Fibroblast of lung (primary cell): ENCODE data around the gene PSTPIP2. TPM values are rescaled to one million over a fixed set of nuclear protein-coding genes. Genes with fewer than 3 reads are reported as not detected.
"Not testable (repeated sequence)": the region's sequence is repeated elsewhere in the genome, so short reads cannot be mapped to it uniquely, and the experiment has no call there.

Source experiments
- DNase-seq, 2 donors: peaks; one replicate each; pipeline versions ENCODE4 v3.0.0 to v3.0.0-alpha.2; 2010; ENCODE audit warnings: low read depth in 2 of 2
- H2AFZ ChIP-seq: 2 replicates; pipeline ENCODE4 v1.5.1; 2012; ENCODE audit warnings: low read length, control low read depth, inconsistent platforms
- H3K27ac ChIP-seq: 2 replicates; pipeline ENCODE4 v1.5.1; 2011; ENCODE audit warnings: low read length, control low read depth; ENCODE audit not compliant: insufficient read depth
- H3K27me3 ChIP-seq: 2 replicates; pipeline ENCODE4 v1.5.1; 2011; ENCODE audit warnings: mild to moderate bottlenecking, low read length; ENCODE audit not compliant: control insufficient read depth, insufficient read depth
- H3K36me3 ChIP-seq: 2 replicates; pipeline ENCODE4 v1.5.1; 2011; ENCODE audit warnings: low read length; ENCODE audit not compliant: control insufficient read depth, insufficient read depth
- H3K4me1 ChIP-seq: 2 replicates; pipeline ENCODE4 v1.5.1; 2011; ENCODE audit warnings: low read length; ENCODE audit not compliant: control insufficient read depth, insufficient read depth; ENCODE audit errors: extremely low read depth
- H3K4me2 ChIP-seq: 2 replicates; pipeline ENCODE4 v1.5.1; 2011; ENCODE audit warnings: low read length, control low read depth; ENCODE audit not compliant: insufficient read depth; ENCODE audit errors: extremely low read depth
- H3K4me3 ChIP-seq, 4 experiments: fragments of 200-600 bp in 1 of 4; sonication (generic) in 1 of 4; replicated peaks in 1 of 4; 2 replicates each; pipeline ENCODE4 v1.5.1; 2011 to 2016; ENCODE audit warnings: low read length in 4 of 4, low read depth in 3 of 4, mild to moderate bottlenecking in 3 of 4, control low read depth in 2 of 4, inconsistent platforms in 1 of 4, mixed read lengths in 1 of 4; ENCODE audit not compliant: insufficient read depth in 1 of 4; ENCODE audit errors: control extremely low read depth in 1 of 4
- H3K79me2 ChIP-seq: 2 replicates; pipeline ENCODE4 v1.5.1; 2012; ENCODE audit warnings: mild to moderate bottlenecking, low read length, inconsistent platforms; ENCODE audit not compliant: control insufficient read depth, insufficient read depth
- H3K9ac ChIP-seq: 2 replicates; pipeline ENCODE4 v1.5.1; 2011; ENCODE audit warnings: mild to moderate bottlenecking, low read length, control low read depth; ENCODE audit not compliant: insufficient read depth
- H3K9me3 ChIP-seq: 2 replicates; pipeline ENCODE4 v1.5.1; 2012; ENCODE audit warnings: low read depth, low read length; ENCODE audit not compliant: control insufficient read depth, insufficient read depth
- H4K20me1 ChIP-seq: 2 replicates; pipeline ENCODE4 v1.5.1; 2011; ENCODE audit warnings: low read length; ENCODE audit not compliant: control insufficient read depth, insufficient read depth; ENCODE audit errors: extremely low read depth
- EZH2 ChIP-seq: IDR thresholded peaks from 2 replicates; pipeline ENCODE4 v1.5.1; 2012; ENCODE audit warnings: low read length, control low read depth, mild to moderate bottlenecking; ENCODE audit errors: missing control alignments
- polyA plus RNA-seq, 2 donors: library from polyadenylated mRNA; depleted of rRNA in 1 of 2; stranded (reverse) in 1 of 2; unstranded in 1 of 2; fragments of >200 nt; gene quantifications; 2 replicates each; pipeline ENCODE4 v1.2.1, GENCODE V29; 2011 to 2012; ENCODE audit warnings: missing spikeins in 1 of 2
- total RNA-seq: library from RNA; depleted of rRNA; stranded (reverse); fragments of >200 nt; gene quantifications from 2 replicates; pipeline ENCODE4 v1.2.1, GENCODE V29; 2014
- TF ChIP-seq, protein P1 (sequence below), 2 donors: IDR thresholded peaks in 1 of 2; conservative IDR thresholded peaks in 1 of 2; 1 replicate in 1 of 2; 2 replicates in 1 of 2; pipeline ENCODE4 v1.5.1; 2011 to 2012; ENCODE audit warnings: low read length in 2 of 2, control low read depth in 1 of 2, inconsistent platforms in 1 of 2, low read depth in 1 of 2, mild to moderate bottlenecking in 1 of 2

Gene PSTPIP2
- total and polyA plus RNA-seq, 2 donors (not counting 1 experiment from before 2014, with no cell fraction given): 13.4 to 18.4 TPM

DNA sequence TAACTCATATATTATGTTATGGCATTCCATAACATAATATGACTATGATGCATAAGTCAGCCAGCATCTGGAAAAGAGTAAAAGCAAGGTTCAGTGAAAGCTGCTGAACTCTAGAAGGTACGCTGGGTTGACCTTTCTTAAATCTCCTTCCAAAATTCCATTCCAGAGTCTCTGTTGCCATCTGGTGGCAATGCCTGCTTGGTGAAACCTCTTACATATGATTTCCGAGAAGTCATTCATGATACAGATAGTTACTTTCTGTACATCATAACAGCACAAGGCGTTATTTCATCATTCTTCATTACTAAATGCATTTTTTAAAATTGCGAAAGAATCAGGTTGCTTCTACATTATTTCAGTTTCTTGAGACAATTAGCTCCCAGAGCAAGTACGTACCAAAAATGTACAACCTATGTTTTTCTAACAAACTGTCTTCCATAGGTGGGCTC, 97.9 kb downstream of the PSTPIP2 start:
- H3K4me3 ChIP-seq: no peak overlapping the region
- H3K4me2 ChIP-seq: peak overlapping the region; percentile 62
- no peak overlapping the region for H3K9ac ChIP-seq
- no peaks in the 10 kb centered on the region for H3K36me3 ChIP-seq
- H2AFZ ChIP-seq: no peak overlapping the region
- DNase-seq: peak; percentile 73 to 92
- no peaks in the 10 kb centered on the region for H3K79me2 ChIP-seq
- H3K9me3 ChIP-seq: no peaks in the 10 kb centered on the region
- H3K27me3 ChIP-seq: no peaks in the 10 kb centered on the region
- H3K4me1 ChIP-seq: peaks cover 2% of the 10 kb centered on the region
- TF ChIP-seq, protein P1, sequence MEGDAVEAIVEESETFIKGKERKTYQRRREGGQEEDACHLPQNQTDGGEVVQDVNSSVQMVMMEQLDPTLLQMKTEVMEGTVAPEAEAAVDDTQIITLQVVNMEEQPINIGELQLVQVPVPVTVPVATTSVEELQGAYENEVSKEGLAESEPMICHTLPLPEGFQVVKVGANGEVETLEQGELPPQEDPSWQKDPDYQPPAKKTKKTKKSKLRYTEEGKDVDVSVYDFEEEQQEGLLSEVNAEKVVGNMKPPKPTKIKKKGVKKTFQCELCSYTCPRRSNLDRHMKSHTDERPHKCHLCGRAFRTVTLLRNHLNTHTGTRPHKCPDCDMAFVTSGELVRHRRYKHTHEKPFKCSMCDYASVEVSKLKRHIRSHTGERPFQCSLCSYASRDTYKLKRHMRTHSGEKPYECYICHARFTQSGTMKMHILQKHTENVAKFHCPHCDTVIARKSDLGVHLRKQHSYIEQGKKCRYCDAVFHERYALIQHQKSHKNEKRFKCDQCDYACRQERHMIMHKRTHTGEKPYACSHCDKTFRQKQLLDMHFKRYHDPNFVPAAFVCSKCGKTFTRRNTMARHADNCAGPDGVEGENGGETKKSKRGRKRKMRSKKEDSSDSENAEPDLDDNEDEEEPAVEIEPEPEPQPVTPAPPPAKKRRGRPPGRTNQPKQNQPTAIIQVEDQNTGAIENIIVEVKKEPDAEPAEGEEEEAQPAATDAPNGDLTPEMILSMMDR (conservative IDR thresholded peaks at IDR 0.05 in 1 of 2, IDR thresholded peaks at IDR 0.05 in 1 of 2; ENCODE audit: low read depth in 1 of 2, low read length in 2 of 2): peak; percentile 81 to 87
- no peak for TF ChIP-seq EZH2
- no peak overlapping the region for H3K27ac ChIP-seq
- no peaks in the 10 kb centered on the region for H4K20me1 ChIP-seq

DNA sequence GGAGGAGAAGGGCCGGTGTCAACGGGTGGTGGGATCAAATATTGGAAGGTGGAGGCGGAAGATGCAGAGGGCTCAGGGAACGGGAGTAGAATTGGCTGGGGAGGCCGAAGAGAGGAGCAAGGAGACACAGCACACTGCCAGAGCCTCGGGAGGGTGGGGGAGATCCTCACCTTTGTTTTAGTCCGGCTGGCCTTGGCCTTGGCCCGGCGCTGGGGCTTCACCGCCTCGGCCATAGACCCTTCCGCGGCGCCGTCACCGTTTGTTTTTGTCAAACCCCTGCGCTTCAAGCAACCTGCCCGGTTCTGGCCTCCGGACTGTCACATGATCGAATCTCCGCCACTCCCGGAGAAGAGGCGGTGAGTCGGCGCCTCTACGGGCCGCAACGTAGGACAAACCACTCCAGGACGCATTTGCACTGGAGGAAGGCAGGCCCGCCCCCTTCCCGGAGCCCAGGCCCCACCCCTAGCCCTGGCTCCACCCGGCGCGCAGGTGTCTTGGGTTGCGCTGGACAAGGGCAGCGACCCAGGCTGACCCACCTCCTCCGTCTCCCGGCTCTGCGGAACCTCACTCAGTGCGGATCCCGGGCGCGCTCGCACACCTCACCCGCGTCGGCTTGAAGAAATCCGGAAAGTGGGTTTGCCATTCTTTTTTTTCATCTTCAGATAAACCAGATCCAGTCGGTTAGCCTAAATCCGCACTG, 104.9 kb downstream of the PSTPIP2 start, which contains the start of gene EPG5:
Gene EPG5 (minus strand): TSS at position 323 of the 700 bp plus-strand sequence. CDS start 90 bp downstream, at position 233.
- Histone ChIP-seq H4K20me1 (no peaks in the 10 kb centered on the region), H3K36me3 (peaks cover 4% of the 10 kb centered on the region), H3K9me3 (no peaks in the 10 kb centered on the region), H3K27ac (peak within 1 kb of the TSS; percentile 89), H2AFZ (peak within 1 kb of the TSS; percentile 81), H3K4me2 (peak within 1 kb of the TSS; percentile 77), H3K27me3 (no peaks in the 10 kb centered on the region), H3K4me3 (peak within 1 kb of the TSS; percentile 85 to 99 (median 98)), H3K4me1 (peaks cover 4% of the 10 kb centered on the region), H3K9ac (peak within 1 kb of the TSS; percentile 81), H3K79me2 (peaks cover 37% of the 10 kb centered on the region)
- no peak for TF ChIP-seq EZH2
- TF ChIP-seq, protein P1 (conservative IDR thresholded peaks at IDR 0.05 in 1 of 2, IDR thresholded peaks at IDR 0.05 in 1 of 2; ENCODE audit: low read depth in 1 of 2, low read length in 2 of 2): no peak
- peak; percentile 95 to 97 for DNase-seq

DNA sequence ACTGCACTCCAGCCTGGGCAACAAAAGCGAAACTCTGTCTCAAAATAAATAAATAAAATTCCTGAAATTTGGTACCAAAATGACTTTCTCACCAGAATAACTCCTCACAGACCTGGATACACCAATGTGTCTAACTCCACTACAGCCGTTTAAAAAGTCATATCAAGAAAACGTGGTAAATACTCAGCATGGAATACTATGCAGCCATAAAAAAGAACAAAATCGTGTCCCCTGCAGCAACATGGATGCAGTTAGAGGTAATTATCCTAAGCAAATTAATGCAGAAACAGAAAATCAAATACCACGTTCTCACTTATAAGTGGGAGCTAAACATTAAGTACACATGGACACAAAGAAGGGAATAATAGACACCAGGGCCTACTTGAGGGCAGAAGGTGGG, 107.1 kb downstream of the PSTPIP2 start:
- not testable (repeated sequence) for H3K36me3 ChIP-seq, H3K4me2 ChIP-seq, DNase-seq, H3K9me3 ChIP-seq, H3K9ac ChIP-seq, H4K20me1 ChIP-seq, H3K27me3 ChIP-seq, H2AFZ ChIP-seq, H3K27ac ChIP-seq
- H3K79me2 ChIP-seq: peaks cover 58% of the 10 kb centered on the region
- peak overlapping the region in 1 of 4 experiments; percentile 99 for H3K4me3 ChIP-seq
- H3K4me1 ChIP-seq: peaks cover 13% of the 10 kb centered on the region
